GM21528 (cell line): ENCODE measurements around the gene AKAP9.
"Not testable (repeated sequence)": the region's sequence is repeated elsewhere in the genome, so short reads cannot be mapped to it uniquely, and the experiment has no call there.

Experiments used
- ATAC-seq: cut with Tn5 transposase; IDR thresholded peaks from one replicate; pipeline ENCODE4 v1.9.1; 2021; ENCODE audit warnings: mild to moderate bottlenecking, moderate library complexity; ENCODE audit not compliant: unreplicated experiment, low FRiP score

Gene AKAP9

GRCh38 chr7:92053312-92053711, 112.7 kb downstream of the AKAP9 start:
- no peak for ATAC-seq

DNA sequence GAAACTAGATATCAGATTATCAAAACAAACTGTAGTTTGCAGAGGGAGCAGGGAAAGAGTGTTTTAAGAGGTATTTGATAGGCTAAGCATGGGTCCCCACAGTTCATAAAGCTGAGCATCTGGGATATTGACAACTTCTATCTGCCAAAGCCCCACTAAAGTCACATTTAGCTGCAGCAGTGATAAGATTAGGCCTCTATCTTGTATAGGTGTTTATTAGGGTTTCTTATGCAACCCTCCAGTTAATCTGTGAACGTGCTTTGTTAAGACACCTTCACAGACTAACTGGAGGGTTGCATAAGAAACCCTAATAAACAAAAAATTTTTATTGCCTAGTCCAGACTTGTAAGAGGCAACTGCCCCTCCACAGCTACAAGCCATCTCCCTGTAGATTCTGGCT, 115.6 kb downstream of the AKAP9 start:
- ATAC-seq: no peak

DNA sequence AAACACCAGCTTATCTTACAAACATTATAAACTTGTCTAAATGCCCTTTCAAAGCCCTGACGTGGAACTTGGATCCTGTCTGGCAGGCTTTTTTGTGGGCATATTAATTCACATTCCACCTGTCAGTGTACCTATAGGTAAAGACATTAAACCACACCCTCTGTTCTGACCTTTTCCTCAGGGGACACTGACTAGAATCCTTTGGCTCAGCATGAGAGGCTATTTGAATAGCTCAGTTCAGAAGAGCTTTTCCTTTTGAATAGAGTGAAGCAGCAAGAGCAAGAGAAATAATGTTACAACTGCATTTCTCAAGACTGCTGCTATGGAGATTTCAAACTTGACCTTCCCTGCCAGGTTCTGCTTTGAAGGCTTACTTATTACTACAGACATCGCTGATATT, 116.7 kb downstream of the AKAP9 start:
- no peak for ATAC-seq

- no peak for ATAC-seq
These were observed 117.4 kb downstream of the AKAP9 start for GRCh38 chr7:92058040-92058439.

DNA sequence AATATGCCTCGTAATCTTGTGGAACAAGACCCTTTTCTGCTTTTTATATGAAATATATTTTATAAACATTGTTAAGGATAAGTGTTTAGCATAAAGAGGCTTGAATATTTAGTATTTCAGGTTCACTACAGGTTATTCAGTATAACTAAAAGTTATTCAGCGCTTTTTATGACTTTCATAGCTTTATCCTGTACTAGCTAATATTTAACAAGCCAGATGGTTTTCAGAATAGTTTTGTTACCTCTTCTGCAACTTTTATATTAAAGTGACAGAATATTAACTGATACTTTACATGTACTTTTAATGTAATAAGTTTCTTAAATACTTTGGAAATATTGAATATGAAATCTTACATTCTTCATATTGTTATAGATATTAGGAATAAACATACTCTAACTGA, 118.2 kb downstream of the AKAP9 start:
- ATAC-seq: no peak

DNA sequence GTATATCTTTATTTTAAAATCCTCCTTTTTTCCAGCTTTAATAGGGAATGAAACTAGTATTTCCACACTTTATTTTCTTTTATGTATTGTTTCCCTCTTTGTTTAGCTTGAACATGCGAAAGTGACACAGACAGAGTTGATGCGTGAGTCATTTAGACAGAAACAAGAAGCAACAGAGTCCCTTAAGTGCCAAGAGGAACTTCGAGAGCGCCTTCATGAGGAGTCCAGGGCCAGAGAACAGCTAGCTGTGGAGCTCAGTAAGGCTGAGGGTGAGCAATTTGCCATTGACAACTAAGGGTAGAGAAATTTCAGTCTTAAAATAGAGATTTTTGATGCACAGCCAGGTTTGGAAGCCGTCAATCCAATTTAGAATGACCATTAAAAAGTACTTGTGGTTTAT, 120.5 kb downstream of the AKAP9 start:
- no peak for ATAC-seq

GRCh38 chr7:92064438-92065029, 123.9 kb downstream of the AKAP9 start:
- no peak for ATAC-seq

GRCh38 chr7:92071032-92071431, 130.4 kb downstream of the AKAP9 start:
- no peak for ATAC-seq

DNA sequence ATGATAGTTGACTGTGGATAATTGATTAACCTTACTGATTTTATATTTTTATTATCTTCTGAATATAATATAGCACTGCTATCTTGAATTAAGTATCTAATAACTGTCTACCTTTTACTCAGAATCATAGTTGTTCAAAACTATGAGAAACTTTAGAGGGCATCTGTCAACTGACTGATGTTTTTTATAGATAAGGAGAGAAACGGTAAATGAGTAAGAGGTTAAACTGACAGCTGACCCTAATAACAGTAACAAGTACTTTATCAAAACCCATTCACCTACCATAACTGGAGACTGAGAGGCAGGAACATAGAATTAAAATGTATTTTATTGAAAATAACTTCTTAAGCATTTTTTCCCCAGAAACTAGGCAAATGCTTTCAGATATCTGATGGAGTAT, 131.5 kb downstream of the AKAP9 start:
- ATAC-seq: no peak

DNA sequence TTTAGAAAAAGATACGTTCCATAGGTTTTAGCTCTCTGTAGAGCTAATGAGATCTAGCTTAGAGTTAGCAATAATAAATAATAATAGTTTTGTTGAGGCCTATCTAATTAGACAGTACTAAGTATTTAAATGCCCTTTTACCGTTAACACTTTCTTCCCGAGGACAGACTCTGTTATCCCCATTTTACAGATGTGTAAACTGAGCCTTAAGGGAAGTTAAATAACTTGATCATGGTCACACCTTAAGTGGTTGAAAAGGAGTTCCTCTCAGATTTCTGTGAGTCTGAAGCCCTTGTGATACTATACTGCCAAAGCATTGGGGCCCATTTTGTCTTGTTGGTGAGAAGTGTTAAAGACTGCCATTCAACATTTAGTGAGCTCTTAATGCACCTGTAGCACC, 132.0 kb downstream of the AKAP9 start:
- ATAC-seq: no peak

- ATAC-seq: peak; percentile 87
These were observed 134.9 kb downstream of the AKAP9 start for GRCh38 chr7:92075455-92076158.

GRCh38 chr7:92076509-92076908, 135.8 kb downstream of the AKAP9 start:
- ATAC-seq: no peak

GRCh38 chr7:92083922-92084321, 143.3 kb downstream of the AKAP9 start:
- ATAC-seq: not testable (repeated sequence)

DNA sequence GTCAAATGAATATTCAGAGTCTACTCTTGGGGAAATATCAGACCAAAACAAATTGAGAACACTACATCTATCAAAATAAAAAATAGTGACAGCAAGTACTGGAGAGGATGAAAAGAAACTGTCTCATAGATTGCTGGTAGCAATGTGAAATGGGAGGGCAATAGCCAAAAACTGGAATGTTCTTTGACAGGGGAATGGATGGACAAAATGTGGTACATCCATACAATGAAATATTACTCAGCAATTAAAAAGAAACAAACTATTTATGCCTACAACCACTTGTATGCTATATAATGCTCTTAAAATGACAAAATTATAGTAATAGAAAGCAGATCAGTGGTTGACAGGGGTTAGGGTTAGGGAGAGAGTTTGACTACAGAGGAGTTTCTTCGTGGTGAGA, 147.6 kb downstream of the AKAP9 start:
- ATAC-seq: no peak

DNA sequence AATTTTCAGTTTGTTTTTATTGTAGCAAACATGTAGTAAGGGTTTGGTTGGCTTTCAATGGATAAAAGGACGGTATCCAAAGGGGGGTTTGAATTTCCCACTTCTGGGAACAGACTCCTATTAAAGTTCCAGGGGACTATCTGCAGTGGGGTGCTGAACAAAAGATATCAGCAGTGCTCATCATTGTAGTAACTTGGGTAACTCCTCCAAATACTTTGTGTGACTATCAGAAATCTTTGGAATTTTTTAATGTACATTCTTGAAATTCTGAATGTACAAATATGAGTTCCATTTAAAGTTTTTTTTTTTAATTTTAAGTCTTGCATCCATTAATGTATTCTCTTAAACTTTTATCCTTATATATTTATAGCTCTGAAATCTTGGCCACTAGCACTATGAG, 151.5 kb downstream of the AKAP9 start:
- no peak for ATAC-seq

DNA sequence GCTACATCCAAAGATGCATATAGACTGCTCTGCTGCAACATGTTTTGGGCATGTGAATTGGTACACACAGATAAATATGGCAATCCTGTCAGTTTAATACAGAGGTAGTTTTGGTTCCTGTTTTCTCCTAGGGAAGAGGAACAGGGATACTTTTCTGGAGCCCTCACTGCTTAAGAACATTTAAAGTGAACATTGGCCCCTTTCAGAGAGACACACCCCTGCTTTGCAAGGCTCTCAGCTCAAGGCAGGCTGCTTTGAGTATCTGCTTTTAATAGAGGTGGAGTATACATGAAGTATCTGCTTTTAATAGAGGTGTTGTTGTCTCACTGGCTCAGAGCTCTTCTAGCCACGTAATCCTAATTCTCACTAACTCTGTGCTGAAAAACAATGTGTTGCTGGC, 154.7 kb downstream of the AKAP9 start:
- no peak for ATAC-seq

GRCh38 chr7:92100534-92100933, 159.9 kb downstream of the AKAP9 start:
- no peak for ATAC-seq

DNA sequence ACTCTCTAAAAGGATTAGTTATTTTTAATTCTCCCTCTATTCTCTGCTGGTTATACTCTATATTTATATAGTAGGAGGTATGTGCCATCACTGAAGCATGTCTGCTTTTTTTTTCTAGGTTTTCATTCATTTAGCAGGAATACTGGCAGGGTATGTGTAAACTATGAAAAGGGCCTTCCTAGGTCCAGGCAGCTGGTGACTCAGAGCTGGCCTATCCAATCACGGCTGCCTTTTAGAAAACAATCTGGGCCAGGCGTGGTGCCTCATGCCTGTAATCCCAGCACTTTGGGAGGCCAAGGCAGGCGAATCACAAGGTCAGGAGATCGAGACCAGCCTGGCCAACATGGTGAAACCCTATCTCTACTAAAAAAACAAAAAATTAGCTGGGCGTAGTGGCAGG, 162.2 kb downstream of the AKAP9 start:
- ATAC-seq: not testable (repeated sequence)

DNA sequence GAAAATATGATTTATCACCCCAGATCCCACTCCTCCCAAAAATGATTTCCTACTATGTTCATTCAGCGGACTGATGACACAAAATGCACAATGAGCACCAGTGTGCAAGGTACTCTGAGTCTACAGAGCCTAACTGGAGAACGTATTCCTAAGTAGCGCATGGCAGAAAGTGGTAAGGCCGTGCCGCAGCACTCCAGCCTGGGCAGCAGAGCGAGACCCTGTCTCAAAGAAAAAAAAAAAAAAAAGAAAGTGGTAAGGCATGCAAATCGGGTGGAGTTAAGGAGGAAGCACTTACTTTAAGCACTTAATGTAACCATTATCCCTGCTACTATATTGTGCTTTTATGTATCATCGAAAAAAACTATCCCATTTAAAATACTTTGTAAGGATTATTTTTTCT, 168.2 kb downstream of the AKAP9 start:
- no peak for ATAC-seq

GRCh38 chr7:92110857-92111256, 170.2 kb downstream of the AKAP9 start:
- ATAC-seq: no peak

DNA sequence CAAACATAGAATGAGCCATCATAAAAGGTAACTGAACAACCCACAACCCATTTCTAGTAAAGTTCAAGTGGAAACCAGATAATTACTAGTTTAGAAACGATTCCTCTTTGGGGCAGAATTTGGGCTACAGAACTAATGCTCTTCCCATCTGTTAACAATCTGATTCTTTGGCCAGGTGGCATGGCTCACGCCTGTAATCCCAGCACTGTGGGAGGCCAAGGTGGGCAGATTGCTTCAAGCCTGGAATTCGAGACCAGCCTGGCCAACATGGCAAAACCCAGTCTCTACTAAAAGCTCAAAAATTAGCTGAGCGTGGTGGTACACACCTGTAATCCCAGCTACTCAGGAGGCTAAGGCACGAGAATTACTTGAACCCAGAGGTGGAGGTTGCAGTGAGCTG, 175.2 kb downstream of the AKAP9 start:
- no peak for ATAC-seq

- ATAC-seq: no peak
These were observed 176.3 kb downstream of the AKAP9 start for GRCh38 chr7:92116949-92117348.
